ENCODE data around the gene NTMT1.
"Not testable (repeated sequence)": the region's sequence is repeated elsewhere in the genome, so short reads cannot be mapped to it uniquely, and the experiment has no call there.

Gene NTMT1

GRCh38 chr9:129615407-129616285, 10.3 kb upstream of the NTMT1 start:
- DNase-seq (ENCODE audit: low spot score): no peak

- peak; percentile 76 for DNase-seq (ENCODE audit: low spot score)
Measured at GRCh38 chr9:129617167-129617566, 8.8 kb upstream of the NTMT1 start.

GRCh38 chr9:129619787-129620668, 5.9 kb upstream of the NTMT1 start:
- DNase-seq (ENCODE audit: low spot score): peak; percentile 51

- DNase-seq (ENCODE audit: low spot score): no peak
Measured at GRCh38 chr9:129620669-129621295, 5.2 kb upstream of the NTMT1 start, which contains the start of gene C9orf50. Gene C9orf50, minus strand, starts transcription at chr9:129621101. Its CDS starts 527 bp downstream, at chr9:129620574.

- no peak for DNase-seq (ENCODE audit: low spot score)
Measured at GRCh38 chr9:129623331-129623730, 2.6 kb upstream of the NTMT1 start.

- DNase-seq (ENCODE audit: low spot score): peak; percentile 67
Measured at GRCh38 chr9:129624168-129624759, 1.7 kb upstream of the NTMT1 start.

GRCh38 chr9:129624947-129625346, 1.0 kb upstream of the NTMT1 start:
- DNase-seq (ENCODE audit: low spot score): no peak

GRCh38 chr9:129626625-129627284, 792 bp downstream of the NTMT1 start:
- DNase-seq (ENCODE audit: low spot score): peak; percentile 64

GRCh38 chr9:129627556-129628440, 1.8 kb downstream of the NTMT1 start:
- no peak for DNase-seq (ENCODE audit: low spot score)

- DNase-seq (ENCODE audit: low spot score): no peak
Measured at GRCh38 chr9:129628709-129629108, 2.7 kb downstream of the NTMT1 start.

- no peak for DNase-seq (ENCODE audit: low spot score)
Measured at GRCh38 chr9:129629251-129629820, 3.4 kb downstream of the NTMT1 start.

GRCh38 chr9:129630967-129631673, 5.2 kb downstream of the NTMT1 start:
- no peak for DNase-seq (ENCODE audit: low spot score)

- DNase-seq (ENCODE audit: low spot score): no peak
Measured at GRCh38 chr9:129631674-129632129, 5.7 kb downstream of the NTMT1 start.

GRCh38 chr9:129632460-129632859, 6.5 kb downstream of the NTMT1 start:
- no peak for DNase-seq (ENCODE audit: low spot score)

- DNase-seq (ENCODE audit: low spot score): no peak
Measured at GRCh38 chr9:129633207-129633606, 7.2 kb downstream of the NTMT1 start.

- no peak for DNase-seq (ENCODE audit: low spot score)
Measured at GRCh38 chr9:129633848-129634247, 7.9 kb downstream of the NTMT1 start.

GRCh38 chr9:129635099-129636065, 9.4 kb downstream of the NTMT1 start:
- DNase-seq (ENCODE audit: low spot score): no peak

- DNase-seq (ENCODE audit: low spot score): not testable (repeated sequence)
Measured at GRCh38 chr9:129636343-129636742, 10.4 kb downstream of the NTMT1 start.

Data from AG08395 (cell line).